ENCODE results near the gene NR2C2.
A peak's percentile ranks its signal among the peaks of the same experiment; 100 is the strongest.

NR2C2 gene

GRCh38 chr3:15007681-15008141 lies 60.3 kb downstream of the NR2C2 start:
- no peak overlapping the region for H3K4me2 ChIP-seq (ENCODE audit: low read length)
- no peaks in the 10 kb centered on the region for H3K9me3 ChIP-seq (ENCODE audit: insufficient read depth, low read depth, low read length)
- H4K8ac ChIP-seq (ENCODE audit: low read depth, low read length) = no peak overlapping the region
- no peak overlapping the region for H4K91ac ChIP-seq (ENCODE audit: low read depth, low read length)
- H2AFZ ChIP-seq (ENCODE audit: insufficient read depth, low read length, poor library complexity) = no peak overlapping the region
- no peak overlapping the region for H3K14ac ChIP-seq (ENCODE audit: low read length)
- no peak overlapping the region for H3K4me3 ChIP-seq (ENCODE audit: low read depth, low read length)
- H3K18ac ChIP-seq (ENCODE audit: low read length) = no peak overlapping the region
- no peak overlapping the region for H2BK5ac ChIP-seq (ENCODE audit: low read depth, low read length, poor library complexity)
- H4K12ac ChIP-seq (ENCODE audit: low read depth, low read length) = no peak overlapping the region
- H3K79me2 ChIP-seq (ENCODE audit: control insufficient read depth, insufficient read depth, low read length, poor library complexity) = no peaks in the 10 kb centered on the region
- no peak overlapping the region for H3K4ac ChIP-seq (ENCODE audit: low read depth, low read length)
- no peak overlapping the region for H2BK120ac ChIP-seq (ENCODE audit: insufficient read depth, low read length, poor library complexity)
- H3K27ac ChIP-seq (ENCODE audit: low read depth, low read length) = no peak overlapping the region
- DNase-seq = peak; percentile 11 to 62
- H3K27me3 ChIP-seq (ENCODE audit: insufficient read depth, low read length) = no peaks in the 10 kb centered on the region
- no peak overlapping the region for H3K9ac ChIP-seq (ENCODE audit: low read length)
- H3K23ac ChIP-seq (ENCODE audit: low read length) = no peak overlapping the region
- H3K4me1 ChIP-seq (ENCODE audit: control insufficient read depth in 1 of 2, insufficient read depth in 2 of 2, low read length in 2 of 2) = peaks cover 6 to 17% of the 10 kb centered on the region in 2 experiments
- WGBS (ENCODE audit: extremely low coverage, insufficient coverage, insufficient read length) = no CpG with 5 or more reads among the region's 4 CpGs
- no peak overlapping the region for H2BK12ac ChIP-seq (ENCODE audit: low read length)
- H3K79me1 ChIP-seq (ENCODE audit: low read length) = no peaks in the 10 kb centered on the region
- H3K36me3 ChIP-seq (ENCODE audit: control insufficient read depth in 1 of 2, insufficient read depth in 2 of 2, low read length in 2 of 2) = peaks cover 3 to 9% of the 10 kb centered on the region in 2 experiments
- H2AK5ac ChIP-seq (ENCODE audit: low read length) = no peak overlapping the region

GRCh38 chr3:15009167-15009566 lies 61.8 kb downstream of the NR2C2 start:
- Histone ChIP-seq H3K9ac (ENCODE audit: low read length) (no peak overlapping the region), H3K4me1 (ENCODE audit: control insufficient read depth in 1 of 2, insufficient read depth in 2 of 2, low read length in 2 of 2) (peaks cover 6 to 19% of the 10 kb centered on the region in 2 experiments), H3K27me3 (ENCODE audit: insufficient read depth, low read length) (no peaks in the 10 kb centered on the region), H2AFZ (ENCODE audit: insufficient read depth, low read length, poor library complexity) (no peak overlapping the region), H2BK12ac (ENCODE audit: low read length) (no peak overlapping the region), H4K8ac (ENCODE audit: low read depth, low read length) (no peak overlapping the region), H3K23ac (ENCODE audit: low read length) (no peak overlapping the region), H3K9me3 (ENCODE audit: insufficient read depth, low read depth, low read length) (no peaks in the 10 kb centered on the region), H3K79me1 (ENCODE audit: low read length) (no peaks in the 10 kb centered on the region), H2BK5ac (ENCODE audit: low read depth, low read length, poor library complexity) (no peak overlapping the region), H3K4ac (ENCODE audit: low read depth, low read length) (no peak overlapping the region), H3K14ac (ENCODE audit: low read length) (no peak overlapping the region), H3K4me3 (ENCODE audit: low read depth, low read length) (no peak overlapping the region), H3K4me2 (ENCODE audit: low read length) (no peak overlapping the region), H3K79me2 (ENCODE audit: control insufficient read depth, insufficient read depth, low read length, poor library complexity) (no peaks in the 10 kb centered on the region), H4K12ac (ENCODE audit: low read depth, low read length) (no peak overlapping the region), H3K27ac (ENCODE audit: low read depth, low read length) (no peak overlapping the region), H3K36me3 (ENCODE audit: control insufficient read depth in 1 of 2, insufficient read depth in 2 of 2, low read length in 2 of 2) (peaks cover 9 to 16% of the 10 kb centered on the region in 2 experiments), H4K91ac (ENCODE audit: low read depth, low read length) (no peak overlapping the region), H3K18ac (ENCODE audit: low read length) (no peak overlapping the region), H2AK5ac (ENCODE audit: low read length) (no peak overlapping the region), H2BK120ac (ENCODE audit: insufficient read depth, low read length, poor library complexity) (no peak overlapping the region)
- no CpG with 5 or more reads among the region's 5 CpGs for WGBS (ENCODE audit: extremely low coverage, insufficient coverage, insufficient read length)
- DNase-seq = no peak

- peak; percentile 70 to 86 for DNase-seq
- H3K18ac ChIP-seq (ENCODE audit: low read length) = no peak overlapping the region
- H3K27me3 ChIP-seq (ENCODE audit: insufficient read depth, low read length) = no peaks in the 10 kb centered on the region
- H4K12ac ChIP-seq (ENCODE audit: low read depth, low read length) = no peak overlapping the region
- peaks cover 6 to 19% of the 10 kb centered on the region in 2 experiments for H3K4me1 ChIP-seq (ENCODE audit: control insufficient read depth in 1 of 2, insufficient read depth in 2 of 2, low read length in 2 of 2)
- no peak overlapping the region for H3K4me3 ChIP-seq (ENCODE audit: low read depth, low read length)
- H4K91ac ChIP-seq (ENCODE audit: low read depth, low read length) = no peak overlapping the region
- no peak overlapping the region for H2AFZ ChIP-seq (ENCODE audit: insufficient read depth, low read length, poor library complexity)
- no peak overlapping the region for H3K9ac ChIP-seq (ENCODE audit: low read length)
- H3K23ac ChIP-seq (ENCODE audit: low read length) = no peak overlapping the region
- no peak overlapping the region for H4K8ac ChIP-seq (ENCODE audit: low read depth, low read length)
- no peak overlapping the region for H3K4ac ChIP-seq (ENCODE audit: low read depth, low read length)
- H3K79me1 ChIP-seq (ENCODE audit: low read length) = no peaks in the 10 kb centered on the region
- no CpG with 5 or more reads among the region's 1 CpG for WGBS (ENCODE audit: extremely low coverage, insufficient coverage, insufficient read length)
- peak overlapping the region; percentile 67 for H2BK5ac ChIP-seq (ENCODE audit: low read depth, low read length, poor library complexity)
- peak overlapping the region; percentile 85 for H3K27ac ChIP-seq (ENCODE audit: low read depth, low read length)
- no peak overlapping the region for H2BK12ac ChIP-seq (ENCODE audit: low read length)
- H3K79me2 ChIP-seq (ENCODE audit: control insufficient read depth, insufficient read depth, low read length, poor library complexity) = no peaks in the 10 kb centered on the region
- H3K36me3 ChIP-seq (ENCODE audit: control insufficient read depth in 1 of 2, insufficient read depth in 2 of 2, low read length in 2 of 2) = peaks cover 9 to 14% of the 10 kb centered on the region in 2 experiments
- no peak overlapping the region for H3K14ac ChIP-seq (ENCODE audit: low read length)
- no peaks in the 10 kb centered on the region for H3K9me3 ChIP-seq (ENCODE audit: insufficient read depth, low read depth, low read length)
- peak overlapping the region; percentile 47 for H2BK120ac ChIP-seq (ENCODE audit: insufficient read depth, low read length, poor library complexity)
- H2AK5ac ChIP-seq (ENCODE audit: low read length) = no peak overlapping the region
- H3K4me2 ChIP-seq (ENCODE audit: low read length) = no peak overlapping the region
Measured at GRCh38 chr3:15010664-15011063, 63.3 kb downstream of the NR2C2 start.

GRCh38 chr3:15011174-15011573 lies 63.8 kb downstream of the NR2C2 start:
- Histone ChIP-seq H3K4me2 (ENCODE audit: low read length) (no peak overlapping the region), H3K4me3 (ENCODE audit: low read depth, low read length) (no peak overlapping the region), H3K79me1 (ENCODE audit: low read length) (no peaks in the 10 kb centered on the region), H3K27ac (ENCODE audit: low read depth, low read length) (peak overlapping the region; percentile 85), H2BK5ac (ENCODE audit: low read depth, low read length, poor library complexity) (peak overlapping the region; percentile 67), H3K14ac (ENCODE audit: low read length) (no peak overlapping the region), H3K18ac (ENCODE audit: low read length) (no peak overlapping the region), H4K91ac (ENCODE audit: low read depth, low read length) (no peak overlapping the region), H3K9me3 (ENCODE audit: insufficient read depth, low read depth, low read length) (no peaks in the 10 kb centered on the region), H2AK5ac (ENCODE audit: low read length) (no peak overlapping the region), H3K79me2 (ENCODE audit: control insufficient read depth, insufficient read depth, low read length, poor library complexity) (no peaks in the 10 kb centered on the region), H2BK120ac (ENCODE audit: insufficient read depth, low read length, poor library complexity) (peak overlapping the region; percentile 47), H3K36me3 (ENCODE audit: control insufficient read depth in 1 of 2, insufficient read depth in 2 of 2, low read length in 2 of 2) (peaks cover 13 to 17% of the 10 kb centered on the region in 2 experiments), H3K4ac (ENCODE audit: low read depth, low read length) (no peak overlapping the region), H3K27me3 (ENCODE audit: insufficient read depth, low read length) (no peaks in the 10 kb centered on the region), H3K23ac (ENCODE audit: low read length) (no peak overlapping the region), H4K8ac (ENCODE audit: low read depth, low read length) (no peak overlapping the region), H3K4me1 (ENCODE audit: control insufficient read depth in 1 of 2, insufficient read depth in 2 of 2, low read length in 2 of 2) (peaks cover 6 to 19% of the 10 kb centered on the region in 2 experiments), H2AFZ (ENCODE audit: insufficient read depth, low read length, poor library complexity) (no peak overlapping the region), H4K12ac (ENCODE audit: low read depth, low read length) (no peak overlapping the region), H3K9ac (ENCODE audit: low read length) (no peak overlapping the region), H2BK12ac (ENCODE audit: low read length) (no peak overlapping the region)
- DNase-seq = peak; percentile 87 to 94
- no CpG with 5 or more reads among the region's 5 CpGs for WGBS (ENCODE audit: extremely low coverage, insufficient coverage, insufficient read length)

All from trophoblast cell (in vitro differentiated cells and primary cell).